Aorta (tissue), 5 donors: ENCODE measurements around the gene ABCD1. TPM values are rescaled to one million over a fixed set of nuclear protein-coding genes. Genes with fewer than 3 reads are reported as not detected.
"Not testable (repeated sequence)": the region's sequence is repeated elsewhere in the genome, so short reads cannot be mapped to it uniquely, and the experiment has no call there.

Experiments
- ATAC-seq: fragments of 200-7000 bp; cut with Tn5 transposase; one replicate; pipeline ENCODE4 v1.9.1; 2022; ENCODE audit warnings: moderate library complexity; ENCODE audit not compliant: low FRiP score
- DNase-seq, 2 donors: peaks; one replicate each; pipeline ENCODE4 v3.0.0-alpha.2; 2020
- H3K27ac ChIP-seq, 2 donors: one replicate each; pipeline ENCODE4 v1.5.1; 2013; ENCODE audit warnings: low read length in 2 of 2, mild to moderate bottlenecking in 2 of 2, moderate library complexity in 2 of 2, control low read depth in 1 of 2, inconsistent platforms in 1 of 2, low read depth in 1 of 2
- H3K27me3 ChIP-seq, 2 donors: one replicate each; pipeline ENCODE4 v1.6.1; 2013; ENCODE audit warnings: control low read depth in 1 of 2, low read length in 1 of 2, mild to moderate bottlenecking in 1 of 2, moderate library complexity in 1 of 2; ENCODE audit not compliant: insufficient read depth in 2 of 2, control insufficient read depth in 1 of 2
- H3K36me3 ChIP-seq, 2 donors: one replicate each; pipeline ENCODE4 v1.6.1; 2013; ENCODE audit warnings: control low read depth in 1 of 2, low read length in 1 of 2, mild to moderate bottlenecking in 1 of 2; ENCODE audit not compliant: insufficient read depth in 2 of 2, control insufficient read depth in 1 of 2
- H3K4me1 ChIP-seq, 2 donors: one replicate each; pipeline ENCODE4 v1.6.1; 2013; ENCODE audit warnings: low read length in 2 of 2, control low read depth in 1 of 2, mild to moderate bottlenecking in 1 of 2, moderate library complexity in 1 of 2; ENCODE audit not compliant: insufficient read depth in 2 of 2, control insufficient read depth in 1 of 2
- H3K4me3 ChIP-seq, 2 donors: one replicate each; pipeline ENCODE4 v1.5.1; 2013; ENCODE audit warnings: low read length in 2 of 2, control low read depth in 1 of 2, mild to moderate bottlenecking in 1 of 2
- H3K9me3 ChIP-seq: one replicate; pipeline ENCODE4 v1.6.1; 2013; ENCODE audit warnings: mild to moderate bottlenecking, low read length; ENCODE audit not compliant: control insufficient read depth
- WGBS, 2 donors: extraction: QIAGEN DNeasy Blood & Tissue Kit; methylation state at CpG; one replicate each; pipeline ENCODE4 v1.1.7; 2013; 5-methylcytosine and 5-hydroxymethylcytosine counted together
- intact Hi-C, 2 donors: fragments of 100-400 bp; cut with DNase I; formaldehyde crosslinking; loops; one replicate each; pipeline versions ENCODE4 v1.14.2 to v1.15.0; 2022
- polyA plus RNA-seq, 2 donors: library from polyadenylated mRNA; stranded (reverse); fragments of 200-250 nt; gene quantifications; one replicate each; pipeline ENCODE4 v1.2.3, GENCODE V29; 2013
- total RNA-seq, 2 donors: library from RNA; stranded (reverse); fragmentation: NEBNext Ultra II Directional; extraction: Animal tissue kit (Norgen Biotek cat#: 25700); gene quantifications; one replicate each; pipeline ENCODE4 v1.2.1, GENCODE V29; 2021
- donor health status: healthy with polysubstance abuse.
- donor health status: Bipolar disorder and iron deficiency.
- donor health status: DM: no; HTN: no; CAD: no.
- donor health status: DM: no; HTN: no; CAD: no.
- donor health status: DM: yes; HTN: yes; CAD: no.

ABCD1 gene
- total and polyA plus RNA-seq, 4 donors = 8.8 to 15.8 (median 10.7) TPM

- H3K4me3 ChIP-seq, H3K4me1 ChIP-seq, DNase-seq, H3K36me3 ChIP-seq, H3K27me3 ChIP-seq, H3K9me3 ChIP-seq, intact Hi-C loops, ATAC-seq: not testable (repeated sequence)
- WGBS, 2 donors = 57 to 68% methylated on average over 10 to 12 of the region's 12 CpGs
- H3K27ac ChIP-seq = peak overlapping the region in 1 of 2 donors; percentile 9
Measured at GRCh38 chrX:153704631-153705402, 19.8 kb upstream of the ABCD1 start.

- H3K4me1 ChIP-seq, DNase-seq, H3K36me3 ChIP-seq, H3K27me3 ChIP-seq, H3K9me3 ChIP-seq, ATAC-seq, intact Hi-C loops, H3K4me3 ChIP-seq: not testable (repeated sequence)
- 69 to 73% methylated on average over 18 of the region's 18 CpGs for WGBS, 2 donors
- peak overlapping the region in 1 of 2 donors; percentile 29 for H3K27ac ChIP-seq
Measured at GRCh38 chrX:153705403-153706060, 19.1 kb upstream of the ABCD1 start.

GRCh38 chrX:153706799-153707198, 17.9 kb upstream of the ABCD1 start:
- intact Hi-C loops = no loop called here
- no peak for ATAC-seq
- WGBS, 2 donors = 81 to 86% methylated on average over 9 of the region's 9 CpGs

GRCh38 chrX:153707406-153707805, 17.2 kb upstream of the ABCD1 start:
- Histone ChIP-seq H3K27ac (no peak overlapping the region), H3K36me3 (no peaks in the 10 kb centered on the region), H3K27me3 (no peaks in the 10 kb centered on the region), H3K4me1 (no peaks in the 10 kb centered on the region), H3K4me3 (no peak overlapping the region), H3K9me3 (no peaks in the 10 kb centered on the region)
- ATAC-seq (no peak), DNase-seq (no peak)
- 85 to 89% methylated on average over 6 of the region's 6 CpGs for WGBS, 2 donors
- intact Hi-C loops = no loop called here

More at GRCh38 chrX:153706799-153707198, 17.9 kb upstream of the ABCD1 start:
- no peak overlapping the region for H3K27ac ChIP-seq
- H3K4me1 ChIP-seq = no peaks in the 10 kb centered on the region
- no peaks in the 10 kb centered on the region for H3K9me3 ChIP-seq
- no peak overlapping the region for H3K4me3 ChIP-seq
- no peaks in the 10 kb centered on the region for H3K27me3 ChIP-seq
- no peak for DNase-seq
- no peaks in the 10 kb centered on the region for H3K36me3 ChIP-seq

GRCh38 chrX:153708415-153708814, 16.2 kb upstream of the ABCD1 start:
- Histone ChIP-seq H3K36me3 (no peaks in the 10 kb centered on the region), H3K9me3 (no peaks in the 10 kb centered on the region), H3K4me1 (no peaks in the 10 kb centered on the region), H3K4me3 (no peak overlapping the region), H3K27ac (no peak overlapping the region), H3K27me3 (no peaks in the 10 kb centered on the region)
- peak; percentile 37 for ATAC-seq
- DNase-seq = peak in 1 of 2 donors; percentile 74
- WGBS, 2 donors = 17 to 20% methylated on average over 13 of the region's 13 CpGs
- intact Hi-C loops = no loop called here

- ATAC-seq (no peak), DNase-seq (no peak)
- Histone ChIP-seq H3K36me3 (no peaks in the 10 kb centered on the region), H3K9me3 (no peaks in the 10 kb centered on the region), H3K27ac (no peak overlapping the region), H3K4me3 (no peak overlapping the region), H3K4me1 (no peaks in the 10 kb centered on the region), H3K27me3 (no peaks in the 10 kb centered on the region)
- 84 to 86% methylated on average over 27 of the region's 27 CpGs for WGBS, 2 donors
- intact Hi-C loops = no loop called here
Measured at GRCh38 chrX:153709726-153710674, 14.7 kb upstream of the ABCD1 start.

- ATAC-seq = no peak
- Histone ChIP-seq H3K4me1 (no peaks in the 10 kb centered on the region), H3K4me3 (no peak overlapping the region), H3K27ac (no peak overlapping the region), H3K36me3 (no peaks in the 10 kb centered on the region), H3K9me3 (no peaks in the 10 kb centered on the region), H3K27me3 (no peaks in the 10 kb centered on the region)
- intact Hi-C loops = no loop called here
- no peak for DNase-seq
- 83 to 88% methylated on average over 3 of the region's 3 CpGs for WGBS, 2 donors
Measured at GRCh38 chrX:153714256-153714655, 10.4 kb upstream of the ABCD1 start.

- Histone ChIP-seq H3K27me3 (no peaks in the 10 kb centered on the region), H3K4me1 (no peaks in the 10 kb centered on the region), H3K27ac (no peak overlapping the region), H3K9me3 (no peaks in the 10 kb centered on the region), H3K4me3 (no peak overlapping the region), H3K36me3 (no peaks in the 10 kb centered on the region)
- DNase-seq = no peak
- intact Hi-C loops = no loop called here
- ATAC-seq = no peak
- WGBS, 2 donors = 86 to 93% methylated on average over 9 of the region's 9 CpGs
Measured at GRCh38 chrX:153717445-153717844, 7.2 kb upstream of the ABCD1 start.
